GM21825 (cell line): ENCODE measurements around the gene LCAT.

Source experiments
- ATAC-seq: cut with Tn5 transposase; IDR thresholded peaks from one replicate; pipeline ENCODE4 v1.9.1; 2021; ENCODE audit warnings: mild to moderate bottlenecking, moderate library complexity; ENCODE audit not compliant: unreplicated experiment

Gene LCAT

GRCh38 chr16:67968400-67969253 is 24.7 kb upstream of the LCAT start, which contains the start of gene SLC12A4:
Gene SLC12A4 (minus strand): TSS chr16:67968637. CDS start chr16:67968553, 84 bp downstream.
- peak; percentile 87 for ATAC-seq

GRCh38 chr16:67967958-67968399 is 24.1 kb upstream of the LCAT start:
- peak; percentile 22 for ATAC-seq

GRCh38 chr16:67967183-67967957 is 23.4 kb upstream of the LCAT start:
- no peak for ATAC-seq

GRCh38 chr16:67966549-67967182 is 22.7 kb upstream of the LCAT start:
- ATAC-seq: no peak

- ATAC-seq: no peak
These were observed 22.0 kb upstream of the LCAT start for GRCh38 chr16:67965668-67966548.

- no peak for ATAC-seq
These were observed 20.7 kb upstream of the LCAT start for GRCh38 chr16:67964477-67965131.

- no peak for ATAC-seq
These were observed 19.9 kb upstream of the LCAT start for GRCh38 chr16:67963662-67964321.

GRCh38 chr16:67963292-67963661 is 19.4 kb upstream of the LCAT start:
- no peak for ATAC-seq

- no peak for ATAC-seq
These were observed 18.2 kb upstream of the LCAT start for GRCh38 chr16:67962135-67962534.

GRCh38 chr16:67961551-67961957 is 17.6 kb upstream of the LCAT start:
- ATAC-seq: no peak

GRCh38 chr16:67959536-67960329 is 15.8 kb upstream of the LCAT start:
- no peak for ATAC-seq

- ATAC-seq: no peak
These were observed 13.7 kb upstream of the LCAT start for GRCh38 chr16:67957622-67958021.

GRCh38 chr16:67954421-67955196 is 10.7 kb upstream of the LCAT start:
- no peak for ATAC-seq

GRCh38 chr16:67953641-67954375 is 9.9 kb upstream of the LCAT start:
- ATAC-seq: no peak

- no peak for ATAC-seq
These were observed 7.6 kb upstream of the LCAT start for GRCh38 chr16:67951485-67951884.

- ATAC-seq: no peak
These were observed 6.5 kb upstream of the LCAT start for GRCh38 chr16:67950335-67950843.

- no peak for ATAC-seq
These were observed 5.7 kb upstream of the LCAT start for GRCh38 chr16:67949645-67950044.
